GM10248 (cell line): ENCODE results near the gene RALGPS2.

Source experiments
- CTCF ChIA-PET: fragments of 300-600 bp; sonication (Branson Sonifier 250); formaldehyde crosslinking; extraction: SDS; loops from one replicate; lab custom pipeline; 2021; ENCODE audit warnings: antibody characterized with exemption; lab: Yijun Ruan, JAX
- POLR2A ChIA-PET: fragments of 350-650 bp; sonication (Branson Sonifier 250); formaldehyde crosslinking; extraction: SDS; loops from one replicate; lab custom pipeline; 2020; ENCODE audit warnings: antibody characterized with exemption; lab: Yijun Ruan, JAX
- DNase-seq: peaks from one replicate; pipeline ENCODE4 v3.0.0; 2012; ENCODE audit errors: extremely low spot score
- CTCF ChIP-seq: IDR thresholded peaks from 2 replicates; pipeline ENCODE4 v1.5.1; 2012; ENCODE audit warnings: mild to moderate bottlenecking, low read depth; ENCODE audit errors: extremely low read depth, missing control alignments, control extremely low read depth

The RALGPS2 gene

DNA sequence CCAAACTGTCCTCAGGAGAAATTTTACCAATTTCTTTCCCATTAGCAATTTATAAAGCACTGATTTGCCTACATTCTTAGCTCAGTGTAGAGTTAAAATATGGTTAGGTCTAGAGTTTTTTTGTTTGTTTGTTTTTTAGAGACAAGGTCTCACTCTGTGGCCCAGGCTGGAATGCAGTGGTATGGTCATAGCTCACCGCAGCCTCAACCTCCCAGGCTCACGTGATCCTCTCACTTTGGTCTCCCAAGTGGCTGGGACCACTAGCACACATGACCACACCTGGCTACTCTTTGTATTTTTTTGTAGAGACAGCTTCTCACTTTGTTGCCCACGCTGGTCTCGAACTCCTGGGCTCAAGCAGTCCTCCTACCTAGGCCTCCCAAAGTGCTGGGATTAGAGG, 10.6 kb upstream of the RALGPS2 start:
- no peak for DNase-seq
- TF ChIP-seq CTCF: no peak
- ChIA-PET CTCF (interaction anchor here (1.4 kb wide), 1 partner anchor 288 kb away, joined by 4 read pairs; no protein-coding TSS in a partner anchor), POLR2A (no interaction called here)

GRCh38 chr1:178716111-178716510, 8.9 kb upstream of the RALGPS2 start:
- POLR2A ChIA-PET: no interaction called here
- no peak for TF ChIP-seq CTCF
- CTCF ChIA-PET: no interaction called here
- DNase-seq: no peak

DNA sequence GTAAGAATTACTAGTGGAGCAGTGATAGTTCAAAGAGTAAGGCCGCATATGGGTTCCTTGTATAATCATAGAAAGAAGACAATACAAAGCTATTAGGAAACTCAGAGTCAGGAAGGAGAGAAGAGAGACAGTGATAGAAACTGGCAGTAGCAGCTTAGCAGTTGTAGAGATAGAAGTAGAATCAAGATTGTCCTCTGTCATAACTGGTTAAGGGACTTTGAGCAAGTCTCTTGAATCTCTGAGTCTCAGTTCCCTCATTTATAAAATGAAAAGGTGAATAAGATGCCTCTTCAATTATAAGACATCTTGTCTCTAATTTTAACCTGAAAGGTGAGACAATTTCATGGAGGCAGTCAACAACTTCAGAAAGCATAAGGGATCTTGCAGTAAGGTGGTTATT, 6.5 kb upstream of the RALGPS2 start:
- no peak for DNase-seq
- ChIA-PET CTCF (no interaction called here), POLR2A (no interaction called here)
- TF ChIP-seq CTCF: no peak

DNA sequence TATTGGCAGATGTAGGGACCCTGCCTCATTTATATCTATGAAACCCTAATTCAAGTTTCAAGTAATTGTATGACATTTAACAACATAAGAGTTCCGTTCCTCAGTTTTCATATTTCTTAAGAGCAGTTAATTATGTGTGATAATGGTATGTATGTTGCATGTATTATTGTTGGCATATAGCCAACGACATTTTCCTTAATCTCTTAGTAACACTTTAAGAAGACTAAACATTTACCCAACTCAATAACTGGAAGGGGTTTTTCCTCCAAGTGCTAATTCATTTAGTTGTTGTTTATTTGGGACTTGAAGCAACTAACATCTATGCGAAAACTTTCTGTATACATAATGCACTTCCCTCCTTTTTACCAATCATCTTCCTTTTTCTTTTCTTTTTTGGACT, 1.5 kb upstream of the RALGPS2 start:
- ChIA-PET POLR2A (no interaction called here), CTCF (no interaction called here)
- no peak for DNase-seq
- no peak for TF ChIP-seq CTCF

GRCh38 chr1:178724376-178724727, 692 bp upstream of the RALGPS2 start:
- CTCF ChIA-PET: no interaction called here
- no peak for TF ChIP-seq CTCF
- POLR2A ChIA-PET: no interaction called here
- no peak for DNase-seq

DNA sequence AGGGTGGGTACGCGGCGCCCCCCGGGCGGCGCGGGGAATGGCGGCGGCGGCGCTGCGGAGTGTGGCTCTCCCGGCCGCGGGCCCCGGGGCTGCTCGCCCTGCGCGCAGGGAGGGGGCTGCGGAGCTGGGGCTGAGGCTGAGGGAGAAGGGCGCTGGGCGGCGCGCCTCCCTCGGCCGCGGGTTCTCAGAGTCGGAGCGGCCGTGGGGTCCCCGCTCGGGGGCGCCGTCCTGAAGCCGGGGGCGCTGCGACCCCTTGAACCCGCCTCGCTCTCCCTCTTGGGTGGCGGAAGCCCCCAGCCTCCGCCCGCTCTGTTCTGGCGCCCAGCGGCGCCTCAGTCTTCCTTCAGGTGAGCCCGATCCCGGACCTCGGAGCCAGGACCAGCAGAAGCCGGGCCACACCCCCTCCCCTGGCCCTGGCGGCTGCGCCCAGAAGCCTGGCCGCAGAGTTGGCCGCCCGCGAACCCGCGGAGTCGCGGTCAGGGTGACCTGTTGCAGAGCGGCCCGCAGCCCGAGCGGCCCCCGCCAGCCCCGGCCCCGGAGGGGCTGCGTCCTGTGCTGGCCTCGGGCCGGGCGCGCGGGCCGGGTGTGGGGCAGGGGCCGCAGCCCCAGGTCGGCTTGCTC, 532 bp downstream of the RALGPS2 start:
- TF ChIP-seq CTCF: no peak
- DNase-seq: peak; percentile 31
- ChIA-PET POLR2A (no interaction called here), CTCF (interaction anchor here (1.3 kb wide), 1 partner anchor 194 kb away, joined by 3 read pairs; no protein-coding TSS in a partner anchor)
